Skeletal muscle tissue (tissue), 4 donors: ENCODE data around the gene TRNT1. TPM values are rescaled to one million over a fixed set of nuclear protein-coding genes. Genes with fewer than 3 reads are reported as not detected.

Source experiments
- H3K27ac ChIP-seq: one replicate; pipeline ENCODE4 v1.7.0; 2013; ENCODE audit warnings: mild to moderate bottlenecking, low read depth, low read length, inconsistent platforms
- H3K27me3 ChIP-seq, 3 donors: one replicate each; pipeline ENCODE4 v1.7.0; 2013; ENCODE audit warnings: low read length in 3 of 3; ENCODE audit not compliant: control insufficient read depth in 3 of 3, insufficient read depth in 3 of 3
- H3K36me3 ChIP-seq, 3 donors: one replicate each; pipeline ENCODE4 v1.7.0; 2013; ENCODE audit warnings: low read length in 3 of 3; ENCODE audit not compliant: control insufficient read depth in 3 of 3, insufficient read depth in 3 of 3
- H3K4me1 ChIP-seq, 3 donors: one replicate each; pipeline ENCODE4 v1.7.0; 2013; ENCODE audit warnings: low read length in 3 of 3, mild to moderate bottlenecking in 3 of 3; ENCODE audit not compliant: control insufficient read depth in 3 of 3, insufficient read depth in 3 of 3
- H3K4me3 ChIP-seq, 3 donors: one replicate each; pipeline ENCODE4 v1.7.0; 2013; ENCODE audit warnings: low read length in 3 of 3
- H3K9ac ChIP-seq, 3 donors: one replicate each; pipeline ENCODE4 v1.7.0; 2013; ENCODE audit warnings: low read length in 3 of 3, mild to moderate bottlenecking in 3 of 3, moderate library complexity in 2 of 3, low read depth in 1 of 3
- H3K9me3 ChIP-seq, 3 donors: one replicate each; pipeline ENCODE4 v1.7.0; 2013; ENCODE audit warnings: low read length in 3 of 3; ENCODE audit not compliant: control insufficient read depth in 3 of 3
- total RNA-seq: library from RNA; depleted of rRNA; stranded (reverse); fragments of >200 nt; gene quantifications from one replicate; pipeline ENCODE4 v1.2.3, GENCODE V29; 2014
- donor health status: Osteomylitis.

TRNT1 gene
- total RNA-seq = 26.6 TPM

DNA sequence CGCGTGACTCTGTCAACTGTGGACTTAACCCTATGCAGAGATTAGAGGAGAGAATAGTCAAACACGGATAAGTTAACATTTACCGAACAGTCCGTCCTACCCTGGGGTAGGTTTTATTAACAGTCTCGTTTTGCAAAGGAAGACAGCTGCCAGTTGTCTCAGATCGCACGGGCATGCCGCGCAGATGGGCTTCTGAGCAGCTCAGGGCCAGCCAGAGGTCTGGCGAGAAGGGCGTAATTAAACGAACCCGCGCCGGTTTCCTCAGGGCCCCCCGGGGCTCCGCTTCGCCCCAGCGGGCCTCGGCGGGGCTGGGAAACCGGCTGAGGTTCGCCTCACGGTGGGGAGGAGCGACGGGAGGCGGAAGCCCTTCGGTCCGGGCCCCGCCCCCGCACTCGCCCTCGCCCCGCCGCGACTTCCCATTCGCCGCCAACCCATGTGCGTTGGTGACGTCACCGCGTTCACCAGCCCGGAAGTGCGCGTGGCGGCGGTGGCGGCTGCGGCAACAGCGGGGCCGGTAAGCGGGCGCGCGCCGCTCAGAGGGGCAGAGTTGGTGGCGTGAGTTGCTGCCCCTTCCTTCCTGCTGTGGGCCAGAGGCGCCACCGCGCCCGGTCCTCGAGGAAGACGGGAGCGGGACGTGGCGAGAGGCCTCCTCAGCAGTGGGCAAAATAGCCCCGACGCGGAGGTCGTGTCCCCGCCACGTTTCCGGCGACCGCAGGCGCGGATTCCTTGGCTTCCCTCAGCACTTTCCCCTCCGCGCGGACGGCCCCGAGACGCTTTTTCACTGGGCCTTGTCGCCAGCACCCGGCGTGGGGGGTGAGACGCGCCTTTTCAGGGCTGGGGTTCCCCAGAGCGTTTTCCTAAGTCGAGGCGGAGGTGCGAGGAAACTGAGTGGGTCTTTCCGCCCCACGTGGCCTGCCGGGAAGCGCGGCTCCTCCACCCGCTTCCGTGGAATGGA is at the start of gene TRNT1:
TSS of gene TRNT1 (plus strand) at position 464 of the 955 bp plus-strand sequence. CDS start 2,101 bp downstream, outside the sequence.
- H3K36me3 ChIP-seq = peaks cover 7 to 12% (median 9%) of the 10 kb centered on the region in 3 donors
- H3K27ac ChIP-seq = peak within 1 kb of the TSS; percentile 85
- no peaks in the 10 kb centered on the region for H3K27me3 ChIP-seq
- H3K9me3 ChIP-seq = no peaks in the 10 kb centered on the region
- H3K4me1 ChIP-seq = peaks cover 6 to 16% (median 10%) of the 10 kb centered on the region in 3 donors
- H3K4me3 ChIP-seq = peak within 1 kb of the TSS; percentile 90 to 100 (median 97)
- H3K9ac ChIP-seq = peak within 1 kb of the TSS; percentile 84 to 95 (median 91)

DNA sequence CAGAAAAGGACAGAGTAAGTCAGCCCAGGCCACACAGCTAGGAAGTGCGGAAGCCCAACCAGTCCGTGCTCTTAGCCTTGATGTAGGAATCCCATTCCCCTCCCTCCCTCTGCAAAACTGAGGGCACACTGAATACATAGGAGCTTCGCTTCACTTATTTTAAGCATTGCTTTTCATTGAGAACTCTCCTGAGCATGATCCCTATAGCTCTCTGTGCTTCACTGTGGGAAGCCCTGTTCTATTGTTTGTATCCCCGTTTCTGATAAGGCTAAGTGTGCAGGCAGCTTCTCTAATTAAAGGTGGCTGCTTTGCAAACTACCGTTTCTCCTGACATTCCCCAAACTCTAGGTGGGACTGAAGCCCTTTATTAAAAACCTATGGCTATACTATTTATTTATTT is 46.4 kb upstream of the TRNT1 start:
- Histone ChIP-seq H3K4me1 (no peaks in the 10 kb centered on the region), H3K27me3 (no peaks in the 10 kb centered on the region), H3K36me3 (no peaks in the 10 kb centered on the region), H3K27ac (no peak overlapping the region), H3K9ac (no peak overlapping the region), H3K9me3 (no peaks in the 10 kb centered on the region), H3K4me3 (no peak overlapping the region)

DNA sequence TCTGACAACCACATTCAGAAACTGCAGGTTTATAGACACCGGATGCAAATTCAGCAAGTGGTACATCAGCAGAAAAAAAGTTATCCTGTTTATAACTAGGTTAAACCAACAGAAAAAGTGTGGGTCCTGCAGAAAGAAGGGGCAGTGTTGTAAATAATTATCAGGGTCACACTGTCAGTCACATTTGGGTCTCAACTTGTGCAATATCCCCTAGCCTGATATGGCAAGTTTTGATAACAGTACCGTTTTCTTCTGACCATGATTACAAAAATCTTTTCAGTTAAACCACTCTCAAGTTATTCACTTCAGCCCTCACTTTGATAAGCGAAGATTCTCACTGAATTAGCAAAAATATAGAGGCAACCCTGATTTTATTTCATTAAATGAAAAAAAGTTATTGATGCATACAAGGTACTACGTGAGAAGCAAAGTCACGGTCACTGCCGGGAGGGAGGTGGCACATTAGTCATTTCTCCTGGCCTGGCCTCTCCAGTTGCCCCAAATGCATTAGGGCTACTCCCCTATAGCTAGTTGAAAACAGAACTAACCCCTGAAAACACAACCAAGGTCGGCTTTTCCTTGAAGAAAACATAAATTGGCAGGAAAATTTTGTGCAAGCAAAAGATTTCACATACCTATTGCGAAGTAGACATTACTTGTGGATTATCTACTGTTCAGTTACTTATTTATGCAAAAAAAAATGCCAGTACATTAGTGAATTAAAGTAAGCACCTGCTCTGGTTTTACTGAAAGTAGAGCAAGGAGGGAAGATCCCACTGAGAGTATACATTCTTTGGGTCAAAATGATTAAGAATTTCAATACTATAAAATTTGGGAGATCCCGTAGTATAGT is 45.1 kb upstream of the TRNT1 start:
- Histone ChIP-seq H3K9ac (no peak overlapping the region), H3K4me3 (no peak overlapping the region), H3K27ac (no peak overlapping the region), H3K36me3 (no peaks in the 10 kb centered on the region), H3K4me1 (no peaks in the 10 kb centered on the region), H3K9me3 (no peaks in the 10 kb centered on the region), H3K27me3 (no peaks in the 10 kb centered on the region)

DNA sequence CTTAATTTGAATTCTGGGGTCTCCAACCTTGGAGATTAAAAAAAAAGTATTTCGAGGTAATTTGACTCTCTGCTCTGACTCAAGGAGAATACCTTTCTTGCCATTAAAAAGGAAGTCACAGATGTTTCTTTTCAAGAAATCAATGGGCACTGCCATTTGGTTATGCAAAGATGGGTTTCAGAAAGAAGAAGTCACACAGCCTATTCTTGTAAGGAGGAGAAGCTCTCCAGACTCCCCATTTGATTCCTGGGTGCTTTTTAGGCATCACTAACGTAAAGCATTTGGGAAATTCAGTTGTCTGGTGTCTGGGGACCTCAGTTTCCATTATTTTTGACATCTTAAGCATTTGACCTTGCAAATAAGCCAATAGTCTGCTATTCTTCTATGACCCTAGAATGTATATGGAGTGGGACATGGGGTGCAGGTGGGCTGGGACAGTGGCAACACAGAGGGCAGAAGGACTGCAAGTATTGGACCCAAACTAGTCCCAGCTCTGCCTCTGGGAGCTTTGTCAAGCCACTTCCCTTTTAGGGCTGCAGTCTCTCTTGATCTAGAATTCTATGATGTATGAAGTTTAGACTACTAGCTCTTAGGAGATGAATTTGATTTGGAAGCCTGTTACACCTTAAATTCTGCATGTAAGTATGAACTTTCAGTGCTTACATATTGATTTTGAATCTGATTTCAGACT is 44.4 kb upstream of the TRNT1 start:
- no peaks in the 10 kb centered on the region for H3K9me3 ChIP-seq
- no peaks in the 10 kb centered on the region for H3K4me1 ChIP-seq
- H3K27ac ChIP-seq = no peak overlapping the region
- H3K9ac ChIP-seq = no peak overlapping the region
- no peak overlapping the region for H3K4me3 ChIP-seq
- H3K27me3 ChIP-seq = no peaks in the 10 kb centered on the region
- H3K36me3 ChIP-seq = no peaks in the 10 kb centered on the region

DNA sequence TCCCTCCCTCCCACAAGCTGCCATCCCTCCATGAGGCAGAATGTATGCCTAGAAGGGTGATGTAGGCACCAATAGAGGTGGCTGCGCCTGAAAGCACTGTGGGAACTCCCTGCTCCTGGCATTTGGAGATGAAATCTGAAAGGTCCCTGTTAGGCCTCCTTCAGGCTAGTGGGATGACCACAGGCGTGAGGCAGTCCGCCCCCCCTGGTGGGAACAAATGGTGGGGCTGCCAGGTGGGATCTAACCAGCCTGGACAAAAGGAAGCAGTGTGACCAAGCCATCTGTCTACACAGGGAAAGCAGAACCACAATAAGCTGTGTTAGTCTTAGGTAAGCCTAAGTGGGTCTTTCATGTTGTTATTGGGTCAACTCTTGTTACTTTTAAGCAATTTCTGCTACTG is 41.9 kb upstream of the TRNT1 start:
- no peaks in the 10 kb centered on the region for H3K36me3 ChIP-seq
- H3K27me3 ChIP-seq = no peaks in the 10 kb centered on the region
- H3K4me3 ChIP-seq = no peak overlapping the region
- H3K9me3 ChIP-seq = no peaks in the 10 kb centered on the region
- no peak overlapping the region for H3K9ac ChIP-seq
- peaks cover 0 to 3% (median 0%) of the 10 kb centered on the region in 3 donors for H3K4me1 ChIP-seq
- H3K27ac ChIP-seq = no peak overlapping the region

DNA sequence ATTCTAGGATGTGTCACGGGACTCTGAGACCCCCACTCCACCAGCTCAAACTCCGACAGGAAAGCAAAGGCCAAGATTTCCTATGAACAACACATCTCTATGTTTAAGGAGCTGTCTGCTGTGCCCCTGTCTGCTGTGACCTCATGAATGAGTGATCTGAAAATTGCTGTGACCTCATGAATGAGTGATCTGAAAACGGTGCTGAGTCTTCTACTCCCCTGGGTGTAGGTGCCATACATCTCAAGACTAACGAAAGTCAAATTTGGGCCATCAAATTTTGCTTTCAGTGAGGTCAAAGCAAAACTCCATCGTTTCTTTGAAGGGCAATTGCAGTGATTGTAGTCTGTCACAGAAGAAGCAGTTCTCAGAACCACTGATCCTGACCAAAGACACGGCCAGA is 41.0 kb upstream of the TRNT1 start:
- Histone ChIP-seq H3K4me1 (peaks cover 0 to 3% (median 0%) of the 10 kb centered on the region in 3 donors), H3K9me3 (no peaks in the 10 kb centered on the region), H3K27ac (no peak overlapping the region), H3K36me3 (no peaks in the 10 kb centered on the region), H3K9ac (no peak overlapping the region), H3K4me3 (no peak overlapping the region), H3K27me3 (no peaks in the 10 kb centered on the region)

DNA sequence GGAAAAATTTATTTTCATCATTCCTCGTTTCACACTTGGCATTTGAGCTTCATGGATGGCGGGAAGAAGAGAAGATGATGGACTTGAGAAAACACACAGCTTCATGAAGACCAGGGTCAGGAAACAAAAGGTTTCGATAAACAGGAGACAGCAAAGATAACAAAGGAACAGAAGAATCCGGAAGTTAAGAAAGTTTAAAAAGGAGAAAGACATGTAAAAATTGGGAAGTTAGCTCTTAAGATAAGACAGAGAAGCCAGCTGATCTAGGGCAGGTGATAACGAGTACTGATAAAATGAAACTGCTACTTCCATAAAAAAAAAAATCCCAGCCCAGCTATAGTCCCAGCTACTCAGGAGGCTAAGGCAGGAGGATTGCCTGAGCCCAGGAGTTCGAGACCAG is 40.5 kb upstream of the TRNT1 start:
- no peaks in the 10 kb centered on the region for H3K27me3 ChIP-seq
- H3K9me3 ChIP-seq = no peaks in the 10 kb centered on the region
- no peak overlapping the region for H3K27ac ChIP-seq
- no peaks in the 10 kb centered on the region for H3K36me3 ChIP-seq
- no peak overlapping the region for H3K9ac ChIP-seq
- no peak overlapping the region for H3K4me3 ChIP-seq
- H3K4me1 ChIP-seq = peaks cover 0 to 3% (median 0%) of the 10 kb centered on the region in 3 donors

DNA sequence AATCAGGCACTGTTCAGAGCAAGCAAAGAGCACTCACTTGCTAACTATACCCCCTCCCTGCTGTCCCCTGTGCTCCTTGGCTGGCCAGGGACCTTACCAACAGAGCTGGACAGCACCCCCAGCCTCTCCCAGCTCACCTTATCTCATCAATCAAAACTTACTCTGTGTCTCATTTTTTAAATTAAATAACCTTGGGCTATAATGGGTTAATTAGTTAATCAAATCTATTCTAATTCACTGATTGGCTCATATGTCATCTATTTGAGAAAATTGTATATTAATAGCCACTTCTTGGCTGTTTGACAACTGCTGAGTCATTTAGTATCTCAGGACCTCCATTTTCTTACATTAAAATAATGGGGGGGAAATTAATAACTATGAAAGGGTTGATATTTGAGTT is 39.5 kb upstream of the TRNT1 start:
- Histone ChIP-seq H3K36me3 (no peaks in the 10 kb centered on the region), H3K9ac (no peak overlapping the region)

DNA sequence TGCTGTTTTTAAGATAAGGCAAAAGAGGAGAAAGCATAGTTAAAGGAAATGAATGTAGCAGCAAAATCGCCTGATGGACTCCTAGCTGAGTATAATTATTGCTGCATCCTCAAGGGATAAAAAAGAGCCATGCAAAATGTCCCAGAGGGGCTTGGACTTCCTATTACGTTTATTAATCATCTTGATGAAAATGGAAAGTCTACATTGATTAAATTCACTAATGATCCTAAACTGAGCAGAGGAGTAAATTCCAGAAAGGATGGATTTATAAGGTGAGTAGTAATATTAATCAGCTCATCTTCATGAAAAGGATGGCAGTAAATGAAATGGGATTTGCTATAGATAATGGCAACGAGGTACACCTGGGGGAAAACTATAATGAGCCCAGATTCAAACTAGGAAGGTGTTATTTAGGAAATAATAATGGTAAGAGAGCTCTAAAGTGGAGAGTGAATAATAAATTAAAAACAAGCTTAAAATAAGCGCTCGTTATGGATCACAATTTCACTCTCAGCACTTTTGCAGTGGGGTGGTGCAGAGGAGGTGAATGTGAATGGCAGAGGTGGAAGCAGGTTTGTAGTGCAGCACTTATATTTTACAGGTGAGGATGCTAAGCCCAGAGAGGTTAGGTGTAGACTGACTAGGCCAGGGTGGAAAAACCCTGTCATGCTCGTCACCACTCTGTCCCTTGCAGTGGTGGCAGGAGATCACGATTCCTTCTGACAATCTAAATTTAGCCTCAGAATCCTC is 38.8 kb upstream of the TRNT1 start:
- no peaks in the 10 kb centered on the region for H3K9me3 ChIP-seq
- peaks cover 0 to 3% (median 0%) of the 10 kb centered on the region in 3 donors for H3K4me1 ChIP-seq

More for the DNA sequence above, 39.5 kb upstream of the TRNT1 start:
- Histone ChIP-seq H3K27ac (no peak overlapping the region), H3K9me3 (no peaks in the 10 kb centered on the region), H3K4me1 (peaks cover 0 to 3% (median 0%) of the 10 kb centered on the region in 3 donors), H3K27me3 (no peaks in the 10 kb centered on the region), H3K4me3 (no peak overlapping the region)

More for the DNA sequence above, 38.8 kb upstream of the TRNT1 start:
- Histone ChIP-seq H3K36me3 (no peaks in the 10 kb centered on the region), H3K27ac (no peak overlapping the region), H3K9ac (no peak overlapping the region), H3K27me3 (no peaks in the 10 kb centered on the region), H3K4me3 (no peak overlapping the region)
